ENCODE data around the gene ZSCAN32. TPM values are rescaled to one million over a fixed set of nuclear protein-coding genes. Genes with fewer than 3 reads are reported as not detected.

The ZSCAN32 gene
- total RNA-seq, 1 experiment from 2014 or later = 18.9 TPM

DNA sequence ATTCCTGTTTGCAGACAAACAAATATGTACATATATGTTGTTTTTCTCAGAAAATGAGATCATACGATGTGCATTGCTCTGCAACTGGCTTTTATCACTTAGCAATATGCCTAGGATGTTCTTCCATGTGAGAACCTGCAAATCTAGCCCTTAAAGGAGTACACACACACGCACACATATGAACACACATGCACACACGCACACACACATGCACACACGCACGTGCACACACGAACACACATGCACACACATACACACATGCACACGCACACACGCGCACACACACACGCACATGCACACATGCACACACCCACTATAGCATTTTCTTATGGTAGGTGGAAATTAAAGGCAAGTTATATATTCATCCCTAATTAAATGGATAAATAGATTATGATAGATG lies 53.2 kb downstream of the ZSCAN32 start:
- no peak for ATAC-seq
- CTCF ChIA-PET = no interaction called here
- no TSS peak for BruUV-seq (replicated peaks)

GRCh38 chr16:3346041-3346440 lies 54.8 kb downstream of the ZSCAN32 start:
- ATAC-seq (no peak), DNase-seq (ENCODE audit: low read depth, low spot score) (no peak)
- CTCF ChIA-PET = no interaction called here
- TF ChIP-seq TCF7L2 (IDR thresholded peaks at IDR 0.05; ENCODE audit: low read depth, low read length) (no peak), REST (IDR thresholded peaks at IDR 0.05; ENCODE audit: insufficient read depth in 1 of 2, low read depth in 2 of 2, low read length in 1 of 2) (no peak), SIN3A (IDR thresholded peaks at IDR 0.05; ENCODE audit: borderline replicate concordance, insufficient read depth, low read depth, low read length) (no peak), POLR2AphosphoS5 (IDR thresholded peaks at IDR 0.05; ENCODE audit: low read depth, low read length) (no peak)
- TF ChIP-seq, protein P1, sequence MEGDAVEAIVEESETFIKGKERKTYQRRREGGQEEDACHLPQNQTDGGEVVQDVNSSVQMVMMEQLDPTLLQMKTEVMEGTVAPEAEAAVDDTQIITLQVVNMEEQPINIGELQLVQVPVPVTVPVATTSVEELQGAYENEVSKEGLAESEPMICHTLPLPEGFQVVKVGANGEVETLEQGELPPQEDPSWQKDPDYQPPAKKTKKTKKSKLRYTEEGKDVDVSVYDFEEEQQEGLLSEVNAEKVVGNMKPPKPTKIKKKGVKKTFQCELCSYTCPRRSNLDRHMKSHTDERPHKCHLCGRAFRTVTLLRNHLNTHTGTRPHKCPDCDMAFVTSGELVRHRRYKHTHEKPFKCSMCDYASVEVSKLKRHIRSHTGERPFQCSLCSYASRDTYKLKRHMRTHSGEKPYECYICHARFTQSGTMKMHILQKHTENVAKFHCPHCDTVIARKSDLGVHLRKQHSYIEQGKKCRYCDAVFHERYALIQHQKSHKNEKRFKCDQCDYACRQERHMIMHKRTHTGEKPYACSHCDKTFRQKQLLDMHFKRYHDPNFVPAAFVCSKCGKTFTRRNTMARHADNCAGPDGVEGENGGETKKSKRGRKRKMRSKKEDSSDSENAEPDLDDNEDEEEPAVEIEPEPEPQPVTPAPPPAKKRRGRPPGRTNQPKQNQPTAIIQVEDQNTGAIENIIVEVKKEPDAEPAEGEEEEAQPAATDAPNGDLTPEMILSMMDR (IDR thresholded peaks at IDR 0.05) = no peak
- POLR2A ChIA-PET = no interaction called here
- no TSS peak for BruUV-seq (replicated peaks)
- intact Hi-C loops (cut with micrococcal nuclease; ENCODE audit: unreplicated experiment) = no loop called here
- no peaks in the 10 kb centered on the region for H3K36me3 ChIP-seq (ENCODE audit: control insufficient read depth, insufficient read depth, low read length)
- H3K27ac ChIP-seq (ENCODE audit: low read length) = no peak overlapping the region
- no peaks in the 10 kb centered on the region for H3K27me3 ChIP-seq (ENCODE audit: control insufficient read depth, insufficient read depth, low read length)
- H3K9me3 ChIP-seq (ENCODE audit: control insufficient read depth, insufficient read depth, low read depth, low read length) = no peaks in the 10 kb centered on the region
- no peak overlapping the region for H3K4me3 ChIP-seq (ENCODE audit: low read depth in 2 of 2, low read length in 2 of 2)
- in situ Hi-C loops (cut with HindIII; ENCODE audit: low pct_unique_long_range_greater_than_20kb, low sequenced_read_pairs) = no loop called here
- H3K4me1 ChIP-seq (ENCODE audit: control insufficient read depth, insufficient read depth, low read length) = no peaks in the 10 kb centered on the region

More for the DNA sequence above, 53.2 kb downstream of the ZSCAN32 start:
- no peak overlapping the region for H3K4me3 ChIP-seq (ENCODE audit: low read depth in 2 of 2, low read length in 2 of 2)
- in situ Hi-C loops (cut with HindIII; ENCODE audit: low pct_unique_long_range_greater_than_20kb, low sequenced_read_pairs) = no loop called here
- H3K9me3 ChIP-seq (ENCODE audit: control insufficient read depth, insufficient read depth, low read depth, low read length) = no peaks in the 10 kb centered on the region
- intact Hi-C loops (cut with micrococcal nuclease; ENCODE audit: unreplicated experiment) = no loop called here
- no peaks in the 10 kb centered on the region for H3K27me3 ChIP-seq (ENCODE audit: control insufficient read depth, insufficient read depth, low read length)
- no peak overlapping the region for H3K27ac ChIP-seq (ENCODE audit: low read length)
- no peak for TF ChIP-seq POLR2AphosphoS5 (IDR thresholded peaks at IDR 0.05; ENCODE audit: low read depth, low read length)
- TF ChIP-seq, protein P1 (IDR thresholded peaks at IDR 0.05) = no peak
- TF ChIP-seq TCF7L2 (IDR thresholded peaks at IDR 0.05; ENCODE audit: low read depth, low read length) = no peak
- no peak for TF ChIP-seq REST (IDR thresholded peaks at IDR 0.05; ENCODE audit: insufficient read depth in 1 of 2, low read depth in 2 of 2, low read length in 1 of 2)
- TF ChIP-seq SIN3A (IDR thresholded peaks at IDR 0.05; ENCODE audit: borderline replicate concordance, insufficient read depth, low read depth, low read length) = no peak
- DNase-seq (ENCODE audit: low read depth, low spot score) = no peak
- H3K4me1 ChIP-seq (ENCODE audit: control insufficient read depth, insufficient read depth, low read length) = no peaks in the 10 kb centered on the region
- POLR2A ChIA-PET = no interaction called here
- H3K36me3 ChIP-seq (ENCODE audit: control insufficient read depth, insufficient read depth, low read length) = no peaks in the 10 kb centered on the region

Other genes starting within 250 kb of the ZSCAN32 start
- gene OR1F1, start 212.8 kb downstream of the ZSCAN32 start, total RNA-seq (2021; ENCODE audit: unreplicated experiment) = 0.26 TPM
- 12.4 TPM for gene ZNF200, start 165.8 kb downstream of the ZSCAN32 start, total RNA-seq (2021; ENCODE audit: unreplicated experiment)
- gene MEFV, start 144.4 kb downstream of the ZSCAN32 start, total RNA-seq (2021; ENCODE audit: unreplicated experiment) = 0.46 TPM
- gene ZNF263, start 117.5 kb downstream of the ZSCAN32 start, total RNA-seq (2021; ENCODE audit: unreplicated experiment) = 53.5 TPM
- gene TIGD7, start 95.6 kb downstream of the ZSCAN32 start, total RNA-seq (2021; ENCODE audit: unreplicated experiment) = 4.5 TPM
- gene ZNF75A, start 95.5 kb downstream of the ZSCAN32 start, total RNA-seq (2021; ENCODE audit: unreplicated experiment) = 24.5 TPM
- not detected for gene OR2C1, start 45.1 kb downstream of the ZSCAN32 start, total RNA-seq (2021; ENCODE audit: unreplicated experiment)
- gene ZNF174, start 211 bp upstream of the ZSCAN32 start, total RNA-seq (2021; ENCODE audit: unreplicated experiment) = 14.4 TPM
- gene ZNF597, start 42.5 kb upstream of the ZSCAN32 start, total RNA-seq (2021; ENCODE audit: unreplicated experiment) = 2.7 TPM
- 56.0 TPM for gene NAA60, start 42.7 kb upstream of the ZSCAN32 start, total RNA-seq (2021; ENCODE audit: unreplicated experiment)
- gene C16orf90, start 94.5 kb upstream of the ZSCAN32 start, total RNA-seq (2021; ENCODE audit: unreplicated experiment) = not detected
- gene CLUAP1, start 100.0 kb upstream of the ZSCAN32 start, total RNA-seq (2021; ENCODE audit: unreplicated experiment) = 14.5 TPM
- gene NLRC3, start 176.4 kb upstream of the ZSCAN32 start, total RNA-seq (2021; ENCODE audit: unreplicated experiment) = 0.26 TPM
- 15.5 TPM for gene SLX4, start 210.6 kb upstream of the ZSCAN32 start, total RNA-seq (2021; ENCODE audit: unreplicated experiment)

Data from Panc1 (cell line).